Fibroblast of lung (primary cell): Measurements from ENCODE around the gene ACADVL.

Experiments used
- CTCF ChIP-seq, 2 donors: IDR thresholded peaks in 1 of 2; conservative IDR thresholded peaks in 1 of 2; 1 replicate in 1 of 2; 2 replicates in 1 of 2; pipeline ENCODE4 v1.5.1; 2011 to 2012; ENCODE audit warnings: low read length in 2 of 2, control low read depth in 1 of 2, inconsistent platforms in 1 of 2, low read depth in 1 of 2, mild to moderate bottlenecking in 1 of 2
- EZH2 ChIP-seq: IDR thresholded peaks from 2 replicates; pipeline ENCODE4 v1.5.1; 2012; ENCODE audit warnings: low read length, control low read depth, mild to moderate bottlenecking; ENCODE audit errors: missing control alignments

- TF ChIP-seq EZH2 (no peak), CTCF (conservative IDR thresholded peaks at IDR 0.05 in 1 of 2, IDR thresholded peaks at IDR 0.05 in 1 of 2; ENCODE audit: low read depth in 1 of 2, low read length in 2 of 2) (no peak)
Observed at GRCh38 chr17:7259555-7259889, 39.8 kb downstream of the ACADVL start.
